Tongue (tissue), 2 donors: Measurements from ENCODE around the gene LCN1. TPM values are rescaled to one million over a fixed set of nuclear protein-coding genes. Genes with fewer than 3 reads are reported as not detected.
A peak's percentile ranks its signal among the peaks of the same experiment; 100 is the strongest.
"Not testable (repeated sequence)": the region's sequence is repeated elsewhere in the genome, so short reads cannot be mapped to it uniquely, and the experiment has no call there.

Source experiments
- DNase-seq: peaks from one replicate; pipeline ENCODE4 v3.0.0-alpha.2; 2015
- total RNA-seq: library from RNA; depleted of rRNA; stranded (reverse); fragments of >200 nt; gene quantifications from one replicate; pipeline ENCODE4 v1.2.3, GENCODE V29; 2014

The LCN1 gene
- total RNA-seq, 1 donor from 2014 or later: 373 TPM

- no peak for DNase-seq
Observed at GRCh38 chr9:135522137-135522877, 1.1 kb downstream of the LCN1 start.

DNA sequence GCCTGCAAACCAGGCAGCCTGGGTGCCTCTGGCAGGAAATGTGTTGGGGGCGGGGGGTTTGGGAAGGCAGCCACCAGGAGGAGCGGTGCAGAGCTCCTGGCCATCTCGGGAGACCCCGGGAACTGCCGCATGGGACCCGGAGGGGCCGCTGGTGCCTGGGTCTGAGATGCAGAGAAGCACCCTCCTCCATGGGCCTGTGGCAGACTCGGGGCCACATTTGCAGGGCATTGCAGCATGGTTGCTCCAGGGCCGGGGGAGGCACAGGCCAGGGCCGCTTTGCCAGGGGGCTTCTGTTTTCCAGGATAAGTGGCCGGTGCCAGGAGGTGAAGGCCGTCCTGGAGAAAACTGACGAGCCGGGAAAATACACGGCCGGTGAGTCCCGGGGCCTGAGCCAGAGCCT lies 1.7 kb downstream of the LCN1 start:
- no peak for DNase-seq

GRCh38 chr9:135523521-135524129 lies 2.4 kb downstream of the LCN1 start:
- DNase-seq: no peak

- no peak for DNase-seq
Observed at GRCh38 chr9:135524130-135524861, 3.1 kb downstream of the LCN1 start.

- DNase-seq: no peak
Observed at GRCh38 chr9:135525241-135526088, 4.2 kb downstream of the LCN1 start.

DNA sequence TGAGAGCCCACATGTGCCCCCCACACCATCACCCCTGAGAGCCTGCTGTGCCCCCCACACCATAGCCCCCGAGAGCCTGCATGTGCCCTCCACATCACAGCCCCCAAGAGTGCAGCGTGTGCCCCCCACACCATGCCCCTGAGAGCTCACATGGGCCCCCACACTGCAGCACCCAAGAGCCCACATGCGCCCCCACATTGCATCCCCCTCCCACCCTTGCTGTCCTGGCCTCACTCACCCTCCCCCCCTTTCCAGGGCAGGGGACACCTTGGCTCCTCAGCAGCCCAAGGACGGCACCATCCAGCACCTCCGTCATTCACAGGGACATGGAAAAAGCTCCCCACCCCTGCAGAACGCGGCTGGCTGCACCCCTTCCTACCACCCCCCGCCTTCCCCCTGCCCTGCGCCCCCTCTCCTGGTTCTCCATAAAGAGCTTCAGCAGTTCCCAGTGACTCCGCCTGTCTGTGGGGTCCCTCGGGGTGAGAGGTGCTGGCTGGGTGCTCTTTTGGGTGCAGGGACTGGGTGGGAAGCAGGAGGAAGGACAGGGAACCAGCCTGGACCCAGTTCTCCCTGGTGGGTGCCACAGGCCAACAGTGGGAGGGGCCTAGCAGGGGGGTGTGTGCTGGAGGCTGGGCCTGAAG lies 5.0 kb downstream of the LCN1 start:
- DNase-seq: no peak

DNA sequence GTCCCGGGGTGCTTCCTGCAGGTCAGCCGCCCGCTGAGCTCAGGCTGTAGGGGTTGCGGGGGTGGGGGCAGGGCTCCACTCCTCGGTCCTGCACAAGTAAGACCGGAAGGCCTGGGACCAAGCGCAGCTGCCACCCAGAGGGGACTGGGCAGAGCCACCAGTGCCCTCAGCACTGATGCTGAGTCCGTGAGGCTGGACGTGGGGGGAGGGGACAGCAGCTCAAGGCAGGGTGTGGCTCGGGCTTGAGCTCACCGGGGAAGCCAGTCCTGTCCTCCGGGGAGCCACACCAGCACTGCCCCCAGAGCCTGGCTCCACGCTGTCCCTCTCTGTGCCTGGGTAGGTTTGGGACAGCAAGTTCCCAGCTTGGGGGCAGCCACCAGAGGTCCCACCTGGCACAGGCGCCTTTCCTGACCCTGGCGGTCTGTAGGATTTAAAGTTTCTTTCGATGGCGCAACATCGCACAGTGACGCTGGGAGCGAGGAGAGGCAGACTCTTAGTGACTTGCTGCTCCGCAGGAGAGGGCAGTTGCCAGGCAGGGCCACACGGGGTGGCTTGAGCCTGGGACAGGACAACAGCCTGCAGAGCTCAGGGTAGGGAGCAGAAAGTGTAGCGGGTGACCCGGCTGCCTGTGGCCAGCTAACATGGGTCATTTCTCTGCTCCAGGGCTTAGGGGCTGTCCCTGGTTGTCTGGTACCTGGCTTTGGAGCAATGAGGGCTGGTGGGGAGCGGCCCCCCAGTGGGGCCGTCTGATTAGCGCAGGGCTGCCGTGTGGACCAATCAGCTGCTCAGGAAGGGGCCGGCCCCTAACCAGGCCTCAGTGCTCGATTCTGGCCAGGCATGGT lies 5.7 kb downstream of the LCN1 start:
- DNase-seq: no peak

GRCh38 chr9:135528842-135529435 lies 7.7 kb downstream of the LCN1 start:
- not testable (repeated sequence) for DNase-seq

- DNase-seq: no peak
Observed at GRCh38 chr9:135530146-135530545, 8.9 kb downstream of the LCN1 start.

DNA sequence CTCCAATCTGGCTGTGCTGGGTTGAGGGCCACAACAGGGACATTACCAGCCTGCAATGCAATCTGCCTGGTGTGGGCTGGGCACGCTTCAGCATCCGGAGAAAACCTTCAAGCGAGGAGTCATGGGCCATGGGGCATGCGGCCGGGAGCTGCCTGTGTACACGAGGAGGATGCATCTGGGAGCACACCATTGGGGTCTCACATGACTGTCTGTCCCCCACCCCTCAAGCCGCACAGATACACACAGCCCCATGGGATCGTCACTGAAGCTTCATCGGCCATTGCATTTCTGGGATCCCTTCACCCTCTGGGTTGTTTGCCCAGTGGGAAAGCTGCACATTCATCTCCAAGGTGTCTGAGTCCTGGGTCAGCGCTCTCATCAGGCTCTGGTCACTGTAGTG lies 9.9 kb downstream of the LCN1 start:
- DNase-seq: no peak

- DNase-seq: peak; percentile 8
Observed at GRCh38 chr9:135533113-135533512, 11.9 kb downstream of the LCN1 start.

DNA sequence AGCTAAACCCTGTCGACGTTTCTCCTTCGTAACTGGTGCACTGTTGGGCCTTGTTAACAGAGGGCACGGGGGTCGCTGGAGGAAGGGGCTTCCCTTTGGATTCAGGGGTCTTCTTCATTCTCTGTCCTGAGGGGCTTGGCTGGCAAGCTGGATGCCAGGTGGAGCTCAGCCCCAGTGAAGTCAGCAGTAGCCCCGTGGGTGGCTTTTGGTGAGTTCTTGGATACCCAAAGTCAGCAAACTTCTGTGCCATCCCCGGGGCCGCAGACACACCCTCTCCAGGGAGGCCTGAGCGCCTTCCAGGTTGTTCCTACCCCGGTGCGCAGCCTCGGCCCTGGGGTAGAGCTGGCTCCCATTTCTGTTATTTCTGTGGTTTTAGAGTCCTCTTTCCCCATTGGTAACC lies 12.4 kb downstream of the LCN1 start:
- DNase-seq: no peak

- DNase-seq: not testable (repeated sequence)
Observed at GRCh38 chr9:135534192-135534711, 13.0 kb downstream of the LCN1 start.

DNA sequence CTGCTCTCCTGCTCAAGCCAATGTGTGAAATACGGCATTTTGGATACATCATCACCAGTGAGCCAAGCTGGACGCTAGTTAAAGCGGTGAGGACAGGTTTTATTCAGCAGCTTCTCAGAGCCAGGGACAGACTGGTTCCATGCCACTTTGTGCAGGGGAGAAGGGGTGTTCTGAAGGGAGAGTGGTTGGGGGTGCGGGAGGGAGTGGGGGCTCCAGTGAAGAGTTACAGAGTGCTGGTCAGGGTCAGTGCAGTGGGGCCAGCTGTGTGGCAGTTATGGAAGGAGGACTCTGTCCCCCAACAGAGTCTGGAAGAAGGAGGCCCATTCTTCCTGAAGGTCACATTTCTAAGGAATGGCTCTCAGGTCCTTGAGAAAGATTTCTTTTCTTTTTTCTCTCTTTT lies 13.6 kb downstream of the LCN1 start:
- DNase-seq: not testable (repeated sequence)

DNA sequence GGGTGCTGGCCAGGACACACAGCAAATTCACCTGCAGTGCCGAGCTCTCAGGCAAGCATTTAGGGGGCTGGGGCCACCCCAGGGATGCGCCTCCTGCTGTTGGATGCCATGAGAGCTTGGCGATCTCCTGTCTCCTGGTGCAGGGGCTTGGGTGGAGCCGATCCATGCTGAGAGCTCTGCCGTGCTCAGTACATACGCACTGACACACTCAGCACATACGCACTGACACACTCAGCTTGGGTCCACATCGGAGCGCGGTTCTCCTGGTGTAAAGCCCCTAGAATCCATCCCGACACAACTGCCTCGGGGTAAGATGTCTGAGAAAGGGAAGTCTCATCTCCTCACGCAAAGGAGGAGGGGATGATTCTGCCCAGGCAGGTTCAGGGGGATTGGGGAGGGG lies 14.4 kb downstream of the LCN1 start:
- DNase-seq: not testable (repeated sequence)

DNA sequence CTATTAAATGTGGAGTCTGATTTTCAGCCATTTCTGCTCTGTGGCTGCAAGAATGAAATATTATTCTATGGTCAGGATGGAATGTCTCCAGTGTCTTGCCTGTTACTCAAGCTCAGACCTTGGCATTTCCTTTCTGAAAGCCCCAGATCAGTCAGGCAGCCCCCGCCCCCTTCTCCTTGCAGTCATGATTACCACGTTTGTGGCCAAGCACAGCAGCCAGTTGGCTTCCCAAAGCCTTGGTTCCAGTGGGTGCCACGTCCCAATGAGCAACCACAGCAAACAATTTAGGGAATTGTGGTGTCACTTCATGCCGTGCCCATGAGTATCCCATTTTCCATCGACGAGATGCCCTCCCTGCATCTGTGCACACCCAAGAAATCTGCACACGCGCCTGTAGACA lies 15.0 kb downstream of the LCN1 start:
- DNase-seq: no peak

- DNase-seq: peak; percentile 34
Observed at GRCh38 chr9:135543262-135543894, 22.1 kb downstream of the LCN1 start.

- DNase-seq: no peak
Observed at GRCh38 chr9:135544981-135545635, 23.9 kb downstream of the LCN1 start.

GRCh38 chr9:135545646-135546176 lies 24.5 kb downstream of the LCN1 start, which contains the start of gene OBP2A:
TSS of gene OBP2A (plus strand) at chr9:135546126. CDS start at chr9:135546181, 55 bp downstream.
- not testable (repeated sequence) for DNase-seq
